ENCODE measurements around the gene OPA3. TPM values are rescaled to one million over a fixed set of nuclear protein-coding genes. Genes with fewer than 3 reads are reported as not detected.

The OPA3 gene
- total and polyA plus RNA-seq, 2 donors: 3.4 to 7.4 TPM

- Histone ChIP-seq H3K36me3 (ENCODE audit: control insufficient read depth in 2 of 2, insufficient read depth in 2 of 2, low read length in 1 of 2) (peaks cover under 1 to 10% of the 10 kb centered on the region in 2 donors), H3K27me3 (ENCODE audit: control insufficient read depth in 2 of 2, insufficient read depth in 1 of 2, low read length in 1 of 2) (no peaks in the 10 kb centered on the region), H3K4me3 (ENCODE audit: low read length in 2 of 2) (no peak overlapping the region), H3K4me1 (ENCODE audit: control insufficient read depth in 2 of 2, insufficient read depth in 2 of 2, low read length in 2 of 2) (peaks cover 9 to 19% of the 10 kb centered on the region in 2 donors), H3K9me3 (ENCODE audit: control insufficient read depth in 2 of 2, insufficient read depth in 1 of 2, low read length in 1 of 2) (no peaks in the 10 kb centered on the region), H3K27ac (ENCODE audit: low read depth in 1 of 2, low read length in 1 of 2) (no peak overlapping the region)
- DNase-seq (ENCODE audit: low read depth in 6 of 9, low spot score in 9 of 9): peak; percentile 49 to 89 (median 69)
- 33% methylated on average over 10 of the region's 10 CpGs for WGBS
Observed at GRCh38 chr19:45558399-45558878, 26.2 kb downstream of the OPA3 start.

DNA sequence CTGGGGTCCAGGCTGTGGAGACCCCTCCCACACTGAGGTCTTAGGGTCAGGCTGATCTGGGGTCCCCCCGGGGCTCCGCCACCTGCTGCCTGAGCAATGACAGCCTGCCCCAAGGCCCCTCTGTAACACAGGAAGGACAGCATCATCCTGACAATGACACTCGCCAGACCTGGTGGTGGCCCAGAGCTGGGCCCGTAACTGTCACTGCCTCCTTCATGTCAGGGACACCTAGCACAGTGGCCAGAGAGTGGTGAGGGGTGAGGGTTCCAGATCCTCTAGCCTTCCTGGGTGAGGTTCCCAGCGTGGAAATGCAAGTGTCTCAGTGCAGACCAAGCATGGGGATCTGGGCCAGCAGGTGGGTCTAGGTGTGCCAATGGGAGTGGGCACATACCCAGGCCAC is 27.8 kb downstream of the OPA3 start:
- no peaks in the 10 kb centered on the region for H3K9me3 ChIP-seq (ENCODE audit: control insufficient read depth in 2 of 2, insufficient read depth in 1 of 2, low read length in 1 of 2)
- no peak overlapping the region for H3K4me3 ChIP-seq (ENCODE audit: low read length in 2 of 2)
- no peaks in the 10 kb centered on the region for H3K27me3 ChIP-seq (ENCODE audit: control insufficient read depth in 2 of 2, insufficient read depth in 1 of 2, low read length in 1 of 2)
- H3K4me1 ChIP-seq (ENCODE audit: control insufficient read depth in 2 of 2, insufficient read depth in 2 of 2, low read length in 2 of 2): peaks cover 0 to 3% of the 10 kb centered on the region in 2 donors
- 97% methylated on average over 5 of the region's 5 CpGs for WGBS
- no peak overlapping the region for H3K27ac ChIP-seq (ENCODE audit: low read depth in 1 of 2, low read length in 1 of 2)
- no peak for DNase-seq (ENCODE audit: low read depth in 6 of 9, low spot score in 9 of 9)
- peaks cover 6 to 17% of the 10 kb centered on the region in 2 donors for H3K36me3 ChIP-seq (ENCODE audit: control insufficient read depth in 2 of 2, insufficient read depth in 2 of 2, low read length in 1 of 2)

- H3K4me3 ChIP-seq (ENCODE audit: low read length in 2 of 2): no peak overlapping the region
- H3K9me3 ChIP-seq (ENCODE audit: control insufficient read depth in 2 of 2, insufficient read depth in 1 of 2, low read length in 1 of 2): no peaks in the 10 kb centered on the region
- 96% methylated on average over 1 of the region's 1 CpG for WGBS
- peaks cover 0 to 3% of the 10 kb centered on the region in 2 donors for H3K4me1 ChIP-seq (ENCODE audit: control insufficient read depth in 2 of 2, insufficient read depth in 2 of 2, low read length in 2 of 2)
- H3K27ac ChIP-seq (ENCODE audit: low read depth in 1 of 2, low read length in 1 of 2): no peak overlapping the region
- H3K27me3 ChIP-seq (ENCODE audit: control insufficient read depth in 2 of 2, insufficient read depth in 1 of 2, low read length in 1 of 2): no peaks in the 10 kb centered on the region
- peaks cover 6 to 17% of the 10 kb centered on the region in 2 donors for H3K36me3 ChIP-seq (ENCODE audit: control insufficient read depth in 2 of 2, insufficient read depth in 2 of 2, low read length in 1 of 2)
- no peak for DNase-seq (ENCODE audit: low read depth in 6 of 9, low spot score in 9 of 9)
Observed at GRCh38 chr19:45554481-45554880, 30.1 kb downstream of the OPA3 start.

DNA sequence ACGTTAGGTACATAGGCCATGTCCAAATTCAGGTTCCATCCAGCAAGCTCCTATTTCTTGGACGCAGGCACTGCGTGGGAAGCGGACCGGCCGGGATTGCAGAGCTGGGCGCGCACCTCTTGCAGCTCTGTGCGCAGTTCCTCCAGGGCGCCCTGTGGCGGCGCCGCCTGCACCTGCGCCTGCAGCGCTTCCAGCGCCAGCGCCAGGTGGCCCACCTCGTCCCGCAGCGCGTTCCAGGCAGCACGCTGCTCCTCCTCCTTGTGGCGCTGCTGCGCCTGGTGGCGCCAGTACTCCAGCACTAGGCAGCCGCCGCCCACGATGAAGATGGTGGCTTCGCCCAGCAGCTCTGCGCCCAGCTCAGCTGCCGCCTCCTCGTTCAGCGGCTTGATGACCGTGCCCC is 31.1 kb downstream of the OPA3 start:
- WGBS: 96% methylated on average over 34 of the region's 34 CpGs
- no peak for DNase-seq (ENCODE audit: low read depth in 6 of 9, low spot score in 9 of 9)
- H3K27ac ChIP-seq (ENCODE audit: low read depth in 1 of 2, low read length in 1 of 2): no peak overlapping the region
- H3K4me1 ChIP-seq (ENCODE audit: control insufficient read depth in 2 of 2, insufficient read depth in 2 of 2, low read length in 2 of 2): peaks cover 0 to 3% of the 10 kb centered on the region in 2 donors
- H3K4me3 ChIP-seq (ENCODE audit: low read length in 2 of 2): no peak overlapping the region
- peaks cover 6 to 17% of the 10 kb centered on the region in 2 donors for H3K36me3 ChIP-seq (ENCODE audit: control insufficient read depth in 2 of 2, insufficient read depth in 2 of 2, low read length in 1 of 2)
- H3K27me3 ChIP-seq (ENCODE audit: control insufficient read depth in 2 of 2, insufficient read depth in 1 of 2, low read length in 1 of 2): no peaks in the 10 kb centered on the region
- no peaks in the 10 kb centered on the region for H3K9me3 ChIP-seq (ENCODE audit: control insufficient read depth in 2 of 2, insufficient read depth in 1 of 2, low read length in 1 of 2)

GRCh38 chr19:45547965-45548609 is 36.5 kb downstream of the OPA3 start:
- no peaks in the 10 kb centered on the region for H3K4me1 ChIP-seq (ENCODE audit: control insufficient read depth in 2 of 2, insufficient read depth in 2 of 2, low read length in 2 of 2)
- peaks cover 2 to 3% of the 10 kb centered on the region in 2 donors for H3K36me3 ChIP-seq (ENCODE audit: control insufficient read depth in 2 of 2, insufficient read depth in 2 of 2, low read length in 1 of 2)
- H3K9me3 ChIP-seq (ENCODE audit: control insufficient read depth in 2 of 2, insufficient read depth in 1 of 2, low read length in 1 of 2): no peaks in the 10 kb centered on the region
- H3K27ac ChIP-seq (ENCODE audit: low read depth in 1 of 2, low read length in 1 of 2): no peak overlapping the region
- no peaks in the 10 kb centered on the region for H3K27me3 ChIP-seq (ENCODE audit: control insufficient read depth in 2 of 2, insufficient read depth in 1 of 2, low read length in 1 of 2)
- no peak overlapping the region for H3K4me3 ChIP-seq (ENCODE audit: low read length in 2 of 2)
- no peak for DNase-seq (ENCODE audit: low read depth in 6 of 9, low spot score in 9 of 9)
- WGBS: 98% methylated on average over 9 of the region's 9 CpGs

- 96% methylated on average over 10 of the region's 10 CpGs for whole genome bisulfite sequencing
Observed at GRCh38 chr19:45547211-45547770, 37.3 kb downstream of the OPA3 start.

GRCh38 chr19:45542234-45542668 is 42.4 kb downstream of the OPA3 start:
- Histone ChIP-seq H3K27me3 (ENCODE audit: control insufficient read depth in 2 of 2, insufficient read depth in 1 of 2, low read length in 1 of 2) (no peaks in the 10 kb centered on the region), H3K36me3 (ENCODE audit: control insufficient read depth in 2 of 2, insufficient read depth in 2 of 2, low read length in 1 of 2) (no peaks in the 10 kb centered on the region), H3K27ac (ENCODE audit: low read depth in 1 of 2, low read length in 1 of 2) (no peak overlapping the region), H3K4me1 (ENCODE audit: control insufficient read depth in 2 of 2, insufficient read depth in 2 of 2, low read length in 2 of 2) (no peaks in the 10 kb centered on the region), H3K4me3 (ENCODE audit: low read length in 2 of 2) (no peak overlapping the region), H3K9me3 (ENCODE audit: control insufficient read depth in 2 of 2, insufficient read depth in 1 of 2, low read length in 1 of 2) (no peaks in the 10 kb centered on the region)
- 92% methylated on average over 7 of the region's 7 CpGs for WGBS
- no peak for DNase-seq (ENCODE audit: low read depth in 6 of 9, low spot score in 9 of 9)

More at GRCh38 chr19:45547211-45547770, 37.3 kb downstream of the OPA3 start:
- Histone ChIP-seq H3K4me1 (ENCODE audit: control insufficient read depth in 2 of 2, insufficient read depth in 2 of 2, low read length in 2 of 2) (no peaks in the 10 kb centered on the region), H3K27me3 (ENCODE audit: control insufficient read depth in 2 of 2, insufficient read depth in 1 of 2, low read length in 1 of 2) (no peaks in the 10 kb centered on the region), H3K27ac (ENCODE audit: low read depth in 1 of 2, low read length in 1 of 2) (no peak overlapping the region), H3K4me3 (ENCODE audit: low read length in 2 of 2) (no peak overlapping the region), H3K36me3 (ENCODE audit: control insufficient read depth in 2 of 2, insufficient read depth in 2 of 2, low read length in 1 of 2) (no peaks in the 10 kb centered on the region), H3K9me3 (ENCODE audit: control insufficient read depth in 2 of 2, insufficient read depth in 1 of 2, low read length in 1 of 2) (no peaks in the 10 kb centered on the region)
- DNase-seq (ENCODE audit: low read depth in 6 of 9, low spot score in 9 of 9): no peak

- no peak overlapping the region for H3K4me3 ChIP-seq (ENCODE audit: low read length in 2 of 2)
- H3K36me3 ChIP-seq (ENCODE audit: control insufficient read depth in 2 of 2, insufficient read depth in 2 of 2, low read length in 1 of 2): no peaks in the 10 kb centered on the region
- WGBS: 96% methylated on average over 9 of the region's 9 CpGs
- no peak overlapping the region for H3K27ac ChIP-seq (ENCODE audit: low read depth in 1 of 2, low read length in 1 of 2)
- H3K27me3 ChIP-seq (ENCODE audit: control insufficient read depth in 2 of 2, insufficient read depth in 1 of 2, low read length in 1 of 2): no peaks in the 10 kb centered on the region
- no peaks in the 10 kb centered on the region for H3K4me1 ChIP-seq (ENCODE audit: control insufficient read depth in 2 of 2, insufficient read depth in 2 of 2, low read length in 2 of 2)
- no peaks in the 10 kb centered on the region for H3K9me3 ChIP-seq (ENCODE audit: control insufficient read depth in 2 of 2, insufficient read depth in 1 of 2, low read length in 1 of 2)
- no peak for DNase-seq (ENCODE audit: low read depth in 6 of 9, low spot score in 9 of 9)
Observed at GRCh38 chr19:45539459-45539858, 45.1 kb downstream of the OPA3 start.

DNA sequence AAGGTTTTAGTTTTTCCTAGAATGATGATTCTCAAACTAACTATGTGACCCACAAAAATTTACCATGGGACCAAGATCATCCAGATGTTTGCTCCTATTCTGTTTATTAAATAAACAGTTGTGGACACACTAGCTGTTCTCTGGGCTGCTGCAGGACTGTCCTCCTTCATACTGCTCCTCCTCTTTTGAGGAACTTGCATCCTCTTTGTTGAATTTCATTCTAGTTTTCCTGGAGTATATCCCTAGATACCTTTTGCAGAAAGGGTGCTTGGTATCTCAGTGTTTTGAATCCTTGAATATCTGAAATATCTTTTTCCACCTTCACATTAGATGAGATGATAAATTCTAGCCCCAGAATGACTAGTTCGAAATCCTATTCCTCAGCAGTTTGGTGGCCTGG is 53.3 kb downstream of the OPA3 start:
- Histone ChIP-seq H3K27ac (ENCODE audit: low read depth in 1 of 2, low read length in 1 of 2) (no peak overlapping the region), H3K4me1 (ENCODE audit: control insufficient read depth in 2 of 2, insufficient read depth in 2 of 2, low read length in 2 of 2) (peaks cover 4 to 11% of the 10 kb centered on the region in 2 donors), H3K36me3 (ENCODE audit: control insufficient read depth in 2 of 2, insufficient read depth in 2 of 2, low read length in 1 of 2) (peaks cover under 1 to 4% of the 10 kb centered on the region in 2 donors), H3K9me3 (ENCODE audit: control insufficient read depth in 2 of 2, insufficient read depth in 1 of 2, low read length in 1 of 2) (peaks cover 0 to 2% of the 10 kb centered on the region in 2 donors), H3K4me3 (ENCODE audit: low read length in 2 of 2) (no peak overlapping the region), H3K27me3 (ENCODE audit: control insufficient read depth in 2 of 2, insufficient read depth in 1 of 2, low read length in 1 of 2) (peaks cover 0 to 27% of the 10 kb centered on the region in 2 donors)
- WGBS: 98% methylated on average over 1 of the region's 1 CpG
- no peak for DNase-seq (ENCODE audit: low read depth in 6 of 9, low spot score in 9 of 9)
